Hematopoietic multipotent progenitor cell treated with erythropoietin and hydrocortisone succinate and interleukin-3 and kit ligand, for 15 days (in vitro differentiated cells): Measurements from ENCODE around the gene LRRC63.
"Not testable (repeated sequence)": the region's sequence is repeated elsewhere in the genome, so short reads cannot be mapped to it uniquely, and the experiment has no call there.

Experiments used
- DNase-seq: peaks from one replicate; pipeline ENCODE4 v3.0.0-alpha.2; 2015; ENCODE audit warnings: low spot score

LRRC63 gene, protein sequence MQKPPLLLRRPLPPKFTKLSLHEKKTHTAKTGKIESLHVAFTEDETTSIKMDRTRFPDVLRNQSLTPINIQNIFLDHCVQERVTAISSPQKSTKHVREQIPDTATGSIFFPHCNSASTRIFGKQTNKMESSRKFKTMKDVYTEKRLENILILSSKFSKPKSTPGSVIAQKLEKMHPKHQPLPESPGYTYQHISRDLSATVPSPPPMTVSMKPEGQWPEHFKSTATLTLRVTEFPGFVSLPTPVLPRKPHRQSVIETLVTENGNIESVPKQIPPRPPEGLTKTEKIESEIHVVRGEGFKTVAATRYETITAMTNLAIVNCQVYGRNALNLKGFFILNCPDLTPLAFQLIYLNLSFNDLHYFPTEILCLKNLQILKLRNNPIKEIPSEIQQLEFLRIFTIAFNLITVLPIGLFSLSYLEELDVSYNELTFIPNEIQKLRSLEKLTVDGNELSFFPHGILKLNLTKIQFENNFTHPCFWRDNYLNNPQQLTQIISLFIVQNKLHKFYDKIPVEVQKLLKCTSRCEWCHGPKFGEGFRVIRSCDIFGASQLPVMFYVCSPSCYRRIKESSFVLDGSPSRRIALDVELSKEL

DNA sequence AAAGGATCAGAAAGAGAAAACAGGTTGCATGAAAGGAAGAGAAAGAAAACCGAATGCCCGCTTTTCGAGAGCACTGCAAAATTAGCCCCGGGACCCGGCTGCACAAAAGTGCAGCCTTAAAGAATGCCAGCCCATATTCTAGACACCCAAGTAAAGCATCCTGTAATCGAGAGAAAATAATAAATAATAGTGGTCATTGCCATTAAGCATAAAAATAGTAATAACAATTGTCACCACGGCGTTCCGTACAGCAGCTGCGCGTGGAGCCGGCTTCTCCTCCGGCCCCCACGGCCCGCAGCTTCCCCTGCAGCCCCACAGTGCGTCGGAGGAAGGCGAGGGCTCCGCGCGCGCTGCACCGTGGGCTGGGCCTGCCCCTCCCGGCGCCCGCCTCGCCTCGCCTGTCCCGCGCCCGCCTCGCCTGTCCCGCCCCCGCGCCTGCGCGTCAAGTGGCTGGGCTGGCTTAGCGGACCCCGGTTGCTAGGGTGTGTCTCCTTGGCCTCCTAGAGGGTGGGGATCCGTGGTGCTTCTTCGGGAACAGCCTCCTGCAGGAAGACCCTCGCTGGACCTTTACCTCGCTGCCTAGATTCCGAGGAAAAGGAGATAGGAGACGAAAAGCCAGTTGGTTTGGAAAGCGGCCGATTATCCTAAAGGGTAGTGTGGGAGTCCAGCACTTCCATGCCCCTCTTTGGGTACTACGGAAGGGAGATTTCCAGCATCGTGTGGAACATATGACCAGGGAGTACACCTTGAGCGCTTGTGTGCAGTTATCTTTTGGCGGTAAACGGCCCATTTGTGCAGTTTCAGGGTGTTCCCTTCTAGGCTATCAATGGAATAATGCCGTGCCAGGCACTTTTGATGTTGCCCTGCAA is at the start of gene LRRC63:
Gene LRRC63 (plus strand): TSS at position 446 of the 869 bp plus-strand sequence. CDS start 1,107 bp downstream, outside the sequence.
- peak; percentile 81 for DNase-seq

DNA sequence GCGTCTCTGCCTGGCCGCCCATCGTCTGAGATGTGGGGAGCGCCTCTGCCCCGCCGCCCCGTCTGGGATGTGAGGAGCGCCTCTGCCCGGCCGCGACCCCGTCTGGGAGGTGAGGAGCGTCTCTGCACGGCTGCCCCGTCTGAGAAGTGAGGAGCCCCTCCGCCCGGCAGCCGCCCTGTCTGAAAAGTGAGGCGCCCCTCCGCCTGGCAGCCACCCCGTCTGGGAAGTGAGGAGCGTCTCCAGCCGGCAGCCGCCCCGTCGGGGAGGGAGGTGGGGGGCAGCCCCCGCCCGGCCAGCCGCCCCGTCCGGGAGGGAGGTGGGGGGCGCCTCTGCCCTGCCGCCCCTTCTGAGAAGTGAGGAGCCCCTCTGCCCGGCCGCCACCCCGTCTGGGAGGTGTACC is 49.0 kb upstream of the LRRC63 start:
- not testable (repeated sequence) for DNase-seq

GRCh38 chr13:46164661-46165060 is 47.1 kb upstream of the LRRC63 start:
- no peak for DNase-seq

DNA sequence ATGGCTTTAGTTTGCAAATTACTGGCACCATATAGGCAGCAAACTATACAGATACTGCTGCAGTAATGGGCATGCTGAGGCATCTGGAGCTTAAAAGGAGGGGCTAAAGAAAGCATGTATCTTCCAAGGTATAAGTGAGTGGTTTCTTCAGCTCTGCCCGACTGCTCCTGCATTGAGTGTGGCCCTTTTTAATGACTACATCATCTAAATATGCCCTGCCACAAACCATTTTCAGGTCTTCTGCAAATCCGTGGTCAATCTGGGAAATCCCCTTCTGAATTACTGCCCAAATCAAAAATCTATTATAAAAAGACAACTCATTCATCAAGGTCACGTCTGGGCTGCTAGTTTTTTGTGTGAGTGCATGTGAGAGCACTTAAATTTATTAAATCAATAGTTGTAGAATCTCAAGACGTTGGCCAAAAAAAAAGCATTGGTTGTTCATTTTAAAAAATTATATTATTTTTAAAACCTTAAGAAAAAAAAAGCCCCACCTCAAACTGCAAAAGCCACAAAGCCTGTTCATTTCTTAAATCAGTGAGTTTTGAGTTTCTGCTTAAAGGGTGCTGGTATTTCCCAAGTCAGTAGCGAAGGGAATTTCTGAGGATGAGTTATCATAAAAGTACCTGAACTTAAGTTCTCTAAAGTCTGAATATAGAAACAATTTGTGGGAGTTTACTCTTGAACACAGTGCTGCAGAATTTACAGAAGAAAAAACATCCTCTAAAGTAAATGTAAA is 46.1 kb upstream of the LRRC63 start:
- no peak for DNase-seq

- no peak for DNase-seq
Observed at GRCh38 chr13:46166224-46166584, 45.5 kb upstream of the LRRC63 start.

DNA sequence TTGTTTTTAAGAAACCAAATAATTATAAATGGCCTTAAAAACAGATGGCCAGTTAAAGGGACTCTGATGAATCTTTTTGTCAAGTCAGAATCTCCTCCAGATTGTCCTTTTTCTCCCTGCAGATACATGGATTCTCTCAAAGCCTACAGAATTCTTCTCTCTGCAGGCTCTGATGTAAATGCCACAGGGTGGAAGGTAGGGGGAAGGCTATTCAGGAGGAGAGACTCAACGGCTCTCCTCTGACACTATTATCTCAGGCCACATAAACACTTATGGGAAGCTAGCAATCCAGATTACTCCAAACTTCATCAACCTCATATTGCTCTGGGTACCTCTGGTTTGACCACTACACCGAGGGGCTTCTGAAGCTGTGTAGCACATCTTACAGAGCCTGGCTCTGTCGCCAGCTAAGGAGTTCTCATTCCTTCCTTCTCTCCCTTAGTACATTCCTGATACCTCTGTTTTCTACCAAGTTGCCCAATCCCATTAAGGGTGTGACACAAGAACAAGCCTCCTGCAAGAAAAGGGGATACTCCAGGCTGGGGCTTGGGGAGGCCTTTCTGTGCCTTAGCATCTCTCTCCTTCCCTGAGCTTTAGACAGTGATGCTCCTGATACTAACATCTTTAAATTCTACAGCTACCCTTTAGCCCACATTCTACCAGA is 44.6 kb upstream of the LRRC63 start:
- DNase-seq, result no peak

GRCh38 chr13:46168341-46168740 is 43.4 kb upstream of the LRRC63 start:
- no peak for DNase-seq

DNA sequence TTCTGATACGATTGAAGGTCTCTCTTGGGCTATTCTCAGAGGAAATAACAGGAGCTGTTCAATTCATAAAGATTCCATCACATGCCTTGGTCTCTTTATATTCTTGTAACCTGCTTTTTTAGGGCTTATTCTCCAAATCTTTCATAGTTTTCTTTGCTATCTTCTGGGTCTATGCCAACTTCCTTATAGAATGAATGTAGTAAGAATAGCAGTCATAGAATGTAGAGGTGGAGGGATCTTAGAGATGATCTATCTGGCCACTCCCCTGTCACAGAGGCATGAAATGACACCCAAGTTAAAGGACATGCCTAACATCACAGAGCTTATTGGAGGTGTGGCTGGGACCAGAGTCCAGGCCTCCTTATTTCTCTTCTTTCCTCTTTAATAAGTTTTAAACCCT is 42.9 kb upstream of the LRRC63 start:
- no peak for DNase-seq

DNA sequence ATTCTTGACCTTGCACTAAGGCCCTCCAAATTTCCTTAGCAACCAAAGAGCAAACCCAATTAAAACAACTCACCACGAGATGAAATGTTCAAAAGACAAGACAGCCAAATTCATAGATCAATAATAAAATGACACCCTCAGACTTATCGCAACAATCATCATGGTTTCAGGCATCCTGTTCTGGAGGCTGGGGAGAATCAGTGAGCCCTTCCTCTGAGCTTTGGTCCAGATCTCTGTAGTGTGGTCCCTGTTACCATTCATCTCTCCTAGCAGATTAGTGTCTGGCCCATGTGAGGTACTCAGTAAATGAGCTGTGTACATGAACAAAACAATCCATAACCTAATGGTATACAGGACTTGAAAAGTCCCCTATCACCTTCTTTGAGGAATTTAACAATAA is 42.0 kb upstream of the LRRC63 start:
- DNase-seq, result no peak

- DNase-seq, result no peak
Observed at GRCh38 chr13:46170268-46170667, 41.5 kb upstream of the LRRC63 start.

- DNase-seq, result no peak
Observed at GRCh38 chr13:46170687-46171086, 41.0 kb upstream of the LRRC63 start.

GRCh38 chr13:46171217-46171616 is 40.5 kb upstream of the LRRC63 start:
- DNase-seq, result no peak

- DNase-seq, result no peak
Observed at GRCh38 chr13:46171739-46172138, 40.0 kb upstream of the LRRC63 start.

DNA sequence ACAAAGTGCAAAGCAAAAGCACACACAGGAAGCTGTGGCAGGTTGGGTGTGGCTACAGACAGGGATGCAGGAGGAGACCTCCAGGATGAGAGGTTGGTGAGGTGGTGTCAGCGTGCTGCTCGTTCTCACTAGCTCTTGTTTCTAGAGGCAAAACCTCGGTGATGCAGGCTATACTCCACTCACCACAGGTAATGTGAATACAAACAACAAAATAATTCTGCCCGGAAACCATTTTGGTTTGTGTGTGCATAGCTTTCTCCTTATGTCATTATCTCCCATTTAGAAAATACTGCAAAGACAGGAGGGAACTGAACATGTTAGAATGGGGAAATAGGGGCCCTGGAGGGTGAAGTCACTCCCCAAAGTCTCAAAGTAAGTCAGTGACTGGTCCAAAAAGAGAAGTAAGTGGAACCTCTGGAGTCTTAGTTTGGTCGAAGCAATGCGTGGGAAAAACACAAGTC is 39.2 kb upstream of the LRRC63 start:
- no peak for DNase-seq

DNA sequence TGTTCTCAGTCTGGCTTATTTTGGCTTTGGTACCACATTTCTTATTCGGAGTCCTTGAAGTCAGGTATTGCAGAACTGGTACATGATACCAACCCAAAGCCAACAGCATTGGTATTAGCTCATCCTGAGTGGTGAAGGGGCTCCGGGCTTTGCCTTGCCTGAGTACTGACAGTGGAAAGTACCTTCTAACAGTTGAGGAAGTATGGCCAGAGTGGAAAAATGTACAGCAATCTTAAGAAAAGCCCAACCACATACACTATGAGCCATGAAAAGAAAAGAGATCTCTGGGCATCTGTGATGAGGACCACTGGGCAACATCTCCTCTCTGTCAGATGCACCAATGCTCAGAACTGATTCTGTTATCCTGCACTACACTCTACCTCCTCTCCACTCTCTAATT is 38.1 kb upstream of the LRRC63 start:
- DNase-seq, result no peak

- no peak for DNase-seq
Observed at GRCh38 chr13:46176756-46177155, 35.0 kb upstream of the LRRC63 start.

DNA sequence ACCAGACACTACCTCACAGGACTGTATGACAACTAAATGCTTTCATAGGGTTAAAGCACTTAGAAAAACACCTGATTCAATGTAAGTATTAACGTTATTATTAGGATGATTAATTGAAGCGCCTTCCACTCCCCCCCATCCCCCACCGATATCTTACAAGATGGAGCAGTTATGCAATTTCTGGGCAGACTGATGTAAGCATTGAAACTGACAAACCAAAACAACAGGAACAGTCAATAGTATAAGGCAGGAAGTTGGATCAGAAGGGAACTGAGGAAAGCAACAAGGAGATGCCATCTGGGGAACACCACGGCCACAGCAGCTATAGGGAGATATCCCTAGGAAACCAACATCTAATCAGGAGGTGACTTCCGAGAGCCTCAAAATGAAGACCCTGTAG is 33.6 kb upstream of the LRRC63 start:
- DNase-seq, result peak; percentile 18

- no peak for DNase-seq
Observed at GRCh38 chr13:46178821-46179220, 32.9 kb upstream of the LRRC63 start.

DNA sequence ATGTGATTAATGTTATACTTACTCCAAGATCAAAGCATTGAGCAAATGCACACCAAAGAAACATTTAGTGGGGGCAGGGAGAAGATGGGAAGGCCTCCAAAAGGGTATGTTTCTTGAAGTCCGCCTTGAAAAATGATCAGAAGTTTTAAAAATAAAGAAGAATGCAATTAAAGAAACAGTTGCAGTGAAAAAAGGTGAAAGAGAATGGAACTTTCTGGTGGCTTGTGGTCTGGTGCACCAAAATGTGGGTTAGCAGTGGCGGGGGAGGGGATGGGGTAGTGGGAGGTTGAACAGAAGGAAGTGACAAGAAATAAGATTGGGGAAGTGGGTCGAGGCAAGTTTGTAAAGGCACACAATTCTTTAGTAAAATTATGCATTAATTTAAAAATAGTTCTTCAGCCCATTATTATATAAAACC is 32.2 kb upstream of the LRRC63 start:
- no peak for DNase-seq

DNA sequence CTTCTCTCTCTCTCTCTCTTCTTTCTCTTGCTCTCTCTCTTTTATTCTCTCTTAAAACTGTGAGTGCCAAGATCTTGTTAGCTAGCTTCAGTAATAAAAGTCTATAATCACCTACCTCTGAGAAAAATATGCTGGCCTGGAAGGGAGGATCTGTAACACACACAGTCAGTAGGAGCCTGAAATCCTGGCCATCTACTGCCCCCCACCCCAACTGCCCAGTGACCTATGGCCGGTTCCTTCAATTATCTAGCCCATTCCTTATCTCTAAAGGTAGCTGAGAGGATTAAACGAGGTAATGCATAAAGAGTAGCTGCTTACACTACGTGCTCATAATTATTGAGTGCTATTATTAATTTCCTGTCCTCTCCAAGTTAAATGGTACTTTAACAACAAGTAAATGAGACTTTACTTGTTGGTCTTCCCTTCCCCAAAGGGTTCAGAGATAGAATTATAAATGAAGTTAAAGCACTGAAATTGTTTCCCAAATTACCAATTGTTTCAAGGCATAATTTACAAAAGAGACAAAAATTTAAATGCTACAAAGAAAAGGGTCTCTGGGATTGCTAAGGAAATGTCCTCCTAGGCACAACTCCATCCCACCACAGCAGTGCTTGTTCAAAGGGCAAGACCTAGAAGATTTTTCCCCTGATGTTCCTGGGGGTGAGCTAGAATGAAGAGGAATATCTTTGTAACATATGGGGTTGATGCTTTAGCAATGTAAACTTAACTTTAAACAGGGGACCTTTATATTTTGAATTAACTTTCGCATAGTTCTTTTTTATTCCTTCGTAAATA is 31.6 kb upstream of the LRRC63 start:
- peak; percentile 13 for DNase-seq
